Mesenchymal stem cell (in vitro differentiated cells and primary cell): ENCODE data around the gene PIMREG.

Experiments
- DNase-seq: peaks from one replicate; pipeline ENCODE4 v3.0.0-alpha.2; 2013
- H2AFZ ChIP-seq: one replicate; pipeline ENCODE4 v1.6.1; 2013; ENCODE audit warnings: low read depth, mild to moderate bottlenecking, control low read depth, inconsistent platforms, low read length, moderate library complexity
- H2AK5ac ChIP-seq: 2 replicates; pipeline ENCODE4 v1.6.1; 2013; ENCODE audit warnings: low read length, moderate library complexity, mild to moderate bottlenecking, inconsistent platforms; ENCODE audit not compliant: severe bottlenecking
- H2BK120ac ChIP-seq: one replicate; pipeline ENCODE4 v1.6.1; 2013; ENCODE audit warnings: low read depth, mild to moderate bottlenecking, inconsistent platforms, low read length, moderate library complexity
- H2BK12ac ChIP-seq, 2 experiments: one replicate each; pipeline ENCODE4 v1.6.1; 2013; ENCODE audit warnings: inconsistent platforms in 2 of 2, low read length in 2 of 2, mild to moderate bottlenecking in 2 of 2, moderate library complexity in 2 of 2, control low read depth in 1 of 2
- H2BK15ac ChIP-seq: one replicate; pipeline ENCODE4 v1.6.1; 2013; ENCODE audit warnings: mild to moderate bottlenecking, low read depth, inconsistent platforms; ENCODE audit not compliant: poor library complexity, severe bottlenecking
- H2BK5ac ChIP-seq: 2 replicates; pipeline ENCODE4 v1.6.1; 2013; ENCODE audit warnings: low read depth, mild to moderate bottlenecking, low read length, control low read depth, inconsistent platforms; ENCODE audit not compliant: poor library complexity, severe bottlenecking
- H3K14ac ChIP-seq, 2 experiments: one replicate each; pipeline ENCODE4 v1.6.1; 2013; ENCODE audit warnings: inconsistent platforms in 2 of 2, low read length in 2 of 2, control low read depth in 1 of 2, mild to moderate bottlenecking in 1 of 2, moderate library complexity in 1 of 2
- H3K18ac ChIP-seq, 2 experiments: one replicate each; pipeline ENCODE4 v1.6.1; 2013; ENCODE audit warnings: inconsistent platforms in 2 of 2, low read length in 2 of 2, control low read depth in 1 of 2, low read depth in 1 of 2, mild to moderate bottlenecking in 1 of 2
- H3K23ac ChIP-seq, 2 experiments: one replicate each; pipeline ENCODE4 v1.6.1; 2013; ENCODE audit warnings: inconsistent platforms in 2 of 2, low read length in 2 of 2, mild to moderate bottlenecking in 2 of 2, moderate library complexity in 2 of 2, control low read depth in 1 of 2
- H3K27ac ChIP-seq: 2 replicates; pipeline ENCODE4 v1.5.1; 2013; ENCODE audit warnings: mild to moderate bottlenecking, moderate library complexity, low read length, control low read depth, inconsistent platforms; ENCODE audit not compliant: poor library complexity, severe bottlenecking
- H3K27me3 ChIP-seq, 2 experiments: 2 replicates each; pipeline versions ENCODE4 v1.6.1 to v1.7.0; 2013; ENCODE audit warnings: low read length in 2 of 2, mild to moderate bottlenecking in 2 of 2, moderate library complexity in 2 of 2, control low read depth in 1 of 2, inconsistent platforms in 1 of 2; ENCODE audit not compliant: control insufficient read depth in 1 of 2, insufficient read depth in 1 of 2
- H3K36me3 ChIP-seq, 2 experiments: 2 replicates each; pipeline versions ENCODE4 v1.6.1 to v1.7.0; 2013; ENCODE audit warnings: low read length in 2 of 2, control low read depth in 1 of 2, inconsistent platforms in 1 of 2, low read depth in 1 of 2, mild to moderate bottlenecking in 1 of 2; ENCODE audit not compliant: insufficient read depth in 2 of 2, control insufficient read depth in 1 of 2
- H3K4ac ChIP-seq, 2 experiments: one replicate each; pipeline ENCODE4 v1.6.1; 2013; ENCODE audit warnings: inconsistent platforms in 2 of 2, low read length in 2 of 2, mild to moderate bottlenecking in 2 of 2, moderate library complexity in 2 of 2, control low read depth in 1 of 2, low read depth in 1 of 2
- H3K4me1 ChIP-seq: 2 replicates; pipeline ENCODE4 v1.6.1; 2013; ENCODE audit warnings: low read depth, low read length, control low read depth; ENCODE audit not compliant: control insufficient read depth, insufficient read depth
- H3K4me2 ChIP-seq: 2 replicates; pipeline ENCODE4 v1.6.1; 2013; ENCODE audit warnings: low read length, mild to moderate bottlenecking, inconsistent platforms; ENCODE audit not compliant: poor library complexity, severe bottlenecking
- H3K4me3 ChIP-seq, 2 experiments: 2 replicates each; pipeline versions ENCODE4 v1.5.1 to v1.7.0; 2013; ENCODE audit warnings: low read length in 2 of 2, mild to moderate bottlenecking in 2 of 2, control low read depth in 1 of 2, low read depth in 1 of 2; ENCODE audit not compliant: insufficient read depth in 1 of 2
- H3K79me1 ChIP-seq: replicated peaks from 2 replicates; pipeline ENCODE4 v1.6.1; 2013; ENCODE audit warnings: mild to moderate bottlenecking, control low read depth, low read length, inconsistent platforms; ENCODE audit not compliant: poor library complexity, severe bottlenecking
- H3K9ac ChIP-seq: 2 replicates; pipeline ENCODE4 v1.7.0; 2013; ENCODE audit warnings: mild to moderate bottlenecking, low read length, moderate library complexity
- H3K9me3 ChIP-seq: 2 replicates; pipeline ENCODE4 v1.7.0; 2013; ENCODE audit warnings: mild to moderate bottlenecking, low read length; ENCODE audit not compliant: control insufficient read depth
- H4K8ac ChIP-seq: one replicate; pipeline ENCODE4 v1.6.1; 2013; ENCODE audit warnings: inconsistent platforms, mild to moderate bottlenecking, low read length, moderate library complexity
- H4K91ac ChIP-seq: one replicate; pipeline ENCODE4 v1.6.1; 2013; ENCODE audit warnings: mild to moderate bottlenecking, low read length, inconsistent platforms
- WGBS: methylation state at CpG from one replicate; pipeline ENCODE4 v1.1.7; 2013; ENCODE audit warnings: mixed read lengths; 5-methylcytosine and 5-hydroxymethylcytosine counted together

PIMREG gene

DNA sequence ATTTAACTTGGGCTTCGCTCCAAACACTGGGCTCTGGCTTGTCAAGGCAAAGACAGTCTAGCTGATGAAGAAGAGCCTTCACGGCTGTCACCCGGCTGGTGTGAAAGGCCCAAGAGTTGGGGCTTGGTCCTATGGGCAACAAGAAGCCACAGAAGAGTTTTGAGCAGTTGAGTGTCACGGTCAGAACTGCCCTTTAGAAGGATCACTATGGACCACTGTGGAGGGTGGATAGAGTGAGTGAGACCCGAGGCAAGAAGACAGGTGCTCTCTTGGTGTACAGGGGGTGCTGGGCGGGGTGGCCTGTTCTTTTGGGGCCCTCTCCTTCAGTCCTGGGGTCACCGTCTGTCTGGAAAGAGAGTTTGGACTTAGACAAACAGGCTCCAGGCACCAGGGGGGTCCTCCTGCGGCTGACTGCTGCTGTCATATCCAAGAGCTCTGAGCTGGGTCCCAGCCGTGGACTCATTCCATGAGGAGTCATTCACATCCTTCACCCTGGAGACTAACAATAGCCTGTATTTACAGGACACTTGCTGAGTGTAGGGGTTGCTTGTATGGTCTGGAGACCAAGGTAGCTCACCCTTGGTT, 2.4 kb downstream of the PIMREG start:
- no peak overlapping the region for H3K4me2 ChIP-seq
- no peak overlapping the region for H3K23ac ChIP-seq
- H3K27ac ChIP-seq, result no peak overlapping the region
- no peak overlapping the region for H2BK15ac ChIP-seq
- 96% methylated on average over 9 of the region's 9 CpGs for WGBS
- H4K91ac ChIP-seq, result no peak overlapping the region
- H3K4me1 ChIP-seq, result peaks cover 10% of the 10 kb centered on the region
- no peaks in the 10 kb centered on the region for H3K27me3 ChIP-seq
- peaks cover 21% of the 10 kb centered on the region for H3K79me1 ChIP-seq
- no peak overlapping the region for H3K18ac ChIP-seq
- H2AK5ac ChIP-seq, result no peak overlapping the region
- no peak overlapping the region for H3K4ac ChIP-seq
- no peak overlapping the region for H2BK12ac ChIP-seq
- H2BK120ac ChIP-seq, result no peak overlapping the region
- H2BK5ac ChIP-seq, result no peak overlapping the region
- no peak for DNase-seq
- no peak overlapping the region for H3K9ac ChIP-seq
- no peak overlapping the region for H3K14ac ChIP-seq
- H3K36me3 ChIP-seq, result peaks cover 0 to 22% of the 10 kb centered on the region in 2 experiments
- no peak overlapping the region for H2AFZ ChIP-seq
- no peaks in the 10 kb centered on the region for H3K9me3 ChIP-seq
- no peak overlapping the region for H3K4me3 ChIP-seq
- H4K8ac ChIP-seq, result no peak overlapping the region

- no peak overlapping the region for H3K4ac ChIP-seq
- no peak overlapping the region for H3K4me3 ChIP-seq
- H3K9ac ChIP-seq, result no peak overlapping the region
- no peak overlapping the region for H3K4me2 ChIP-seq
- H3K36me3 ChIP-seq, result peaks cover 0 to 22% of the 10 kb centered on the region in 2 experiments
- no peak overlapping the region for H2BK12ac ChIP-seq
- peaks cover 0 to 3% of the 10 kb centered on the region in 2 experiments for H3K27me3 ChIP-seq
- H2AFZ ChIP-seq, result no peak overlapping the region
- no peak for DNase-seq
- peaks cover 21% of the 10 kb centered on the region for H3K79me1 ChIP-seq
- H3K18ac ChIP-seq, result no peak overlapping the region
- no peak overlapping the region for H4K91ac ChIP-seq
- no peak overlapping the region for H3K14ac ChIP-seq
- 98% methylated on average over 6 of the region's 6 CpGs for WGBS
- H2BK120ac ChIP-seq, result no peak overlapping the region
- H2BK15ac ChIP-seq, result no peak overlapping the region
- H3K4me1 ChIP-seq, result peaks cover 10% of the 10 kb centered on the region
- H4K8ac ChIP-seq, result no peak overlapping the region
- no peak overlapping the region for H3K23ac ChIP-seq
- H2AK5ac ChIP-seq, result no peak overlapping the region
- no peak overlapping the region for H2BK5ac ChIP-seq
- no peak overlapping the region for H3K27ac ChIP-seq
- H3K9me3 ChIP-seq, result no peaks in the 10 kb centered on the region
These were observed 4.2 kb downstream of the PIMREG start for GRCh38 chr17:6448473-6448872.

DNA sequence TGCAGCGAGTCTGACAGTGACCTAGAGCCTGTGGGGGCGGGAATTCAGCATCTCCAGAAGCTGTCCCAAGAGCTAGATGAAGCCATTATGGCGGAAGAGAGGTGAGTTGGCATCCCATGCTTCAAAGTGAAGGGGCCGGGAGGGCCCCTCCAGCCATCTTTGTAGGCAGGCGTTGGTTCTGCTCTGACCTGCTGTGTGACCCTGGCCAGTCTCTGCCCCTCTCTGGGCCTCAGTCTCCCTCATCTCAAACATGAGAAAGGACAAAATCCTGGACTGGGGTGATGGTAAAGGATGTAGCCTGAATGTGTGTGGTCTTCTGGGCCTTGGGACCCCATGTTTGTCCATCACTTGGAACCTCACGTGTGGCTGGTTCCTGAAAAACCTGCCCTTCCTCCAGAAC, 5.1 kb downstream of the PIMREG start:
- H3K27ac ChIP-seq, result no peak overlapping the region
- DNase-seq, result no peak
- peaks cover 0 to 22% of the 10 kb centered on the region in 2 experiments for H3K36me3 ChIP-seq
- no peak overlapping the region for H3K14ac ChIP-seq
- H4K8ac ChIP-seq, result no peak overlapping the region
- peaks cover under 1 to 11% of the 10 kb centered on the region in 2 experiments for H3K27me3 ChIP-seq
- no peak overlapping the region for H3K4me2 ChIP-seq
- H3K4ac ChIP-seq, result no peak overlapping the region
- no peak overlapping the region for H2BK12ac ChIP-seq
- H2AFZ ChIP-seq, result no peak overlapping the region
- no peaks in the 10 kb centered on the region for H3K9me3 ChIP-seq
- H2BK15ac ChIP-seq, result no peak overlapping the region
- no peak overlapping the region for H2BK120ac ChIP-seq
- H3K79me1 ChIP-seq, result peaks cover 20% of the 10 kb centered on the region
- no peak overlapping the region for H3K4me3 ChIP-seq
- peaks cover 10% of the 10 kb centered on the region for H3K4me1 ChIP-seq
- H2BK5ac ChIP-seq, result no peak overlapping the region
- H2AK5ac ChIP-seq, result no peak overlapping the region
- WGBS, result 99% methylated on average over 6 of the region's 6 CpGs
- H3K9ac ChIP-seq, result no peak overlapping the region
- no peak overlapping the region for H4K91ac ChIP-seq
- no peak overlapping the region for H3K23ac ChIP-seq
- no peak overlapping the region for H3K18ac ChIP-seq

GRCh38 chr17:6450926-6451832, 6.9 kb downstream of the PIMREG start:
- H3K23ac ChIP-seq, result no peak overlapping the region
- no peak overlapping the region for H3K4ac ChIP-seq
- H3K79me1 ChIP-seq, result peaks cover 5% of the 10 kb centered on the region
- no peak overlapping the region for H3K4me2 ChIP-seq
- no peak overlapping the region for H3K18ac ChIP-seq
- no peak overlapping the region for H2BK5ac ChIP-seq
- H3K14ac ChIP-seq, result no peak overlapping the region
- no peaks in the 10 kb centered on the region for H3K9me3 ChIP-seq
- no peak overlapping the region for H2BK12ac ChIP-seq
- H2AK5ac ChIP-seq, result no peak overlapping the region
- H3K4me3 ChIP-seq, result no peak overlapping the region
- H3K9ac ChIP-seq, result no peak overlapping the region
- peaks cover 0 to 22% of the 10 kb centered on the region in 2 experiments for H3K36me3 ChIP-seq
- no peak for DNase-seq
- peaks cover 8 to 25% of the 10 kb centered on the region in 2 experiments for H3K27me3 ChIP-seq
- 83% methylated on average over 7 of the region's 12 CpGs for WGBS
- H3K27ac ChIP-seq, result no peak overlapping the region
- no peak overlapping the region for H2AFZ ChIP-seq
- no peak overlapping the region for H4K91ac ChIP-seq
- H3K4me1 ChIP-seq, result peaks cover 10% of the 10 kb centered on the region
- no peak overlapping the region for H4K8ac ChIP-seq
- no peak overlapping the region for H2BK120ac ChIP-seq
- H2BK15ac ChIP-seq, result no peak overlapping the region
